T-cell (primary cell): Measurements from ENCODE around the gene TSHR. TPM values are rescaled to one million over a fixed set of nuclear protein-coding genes. Genes with fewer than 3 reads are reported as not detected.

Experiments
- ATAC-seq, 4 experiments: fragments of 200-7000 bp in 3 of 4; fragments of 150-1000 bp in 1 of 4; cut with Tn5 transposase; replicated peaks in 1 of 4; 1 replicate in 3 of 4; 2 replicates in 1 of 4; pipeline ENCODE4 v1.10.0; 2021; ENCODE audit warnings: moderate library complexity in 3 of 4, mild to moderate bottlenecking in 2 of 4, moderate number of reproducible peaks in 1 of 4
- CTCF ChIA-PET, 2 donors: fragments of 300-600 bp; sonication (Branson Sonifier 250); formaldehyde crosslinking; loops; one replicate each; lab custom pipeline; 2022; ENCODE audit warnings: antibody characterized with exemption in 2 of 2; lab: Charles Lee
- POLR2A ChIA-PET, 2 donors: fragments of 300-600 bp; sonication (Branson Sonifier 250); formaldehyde crosslinking; loops; one replicate each; lab custom pipeline; 2022; ENCODE audit warnings: antibody characterized with exemption in 2 of 2; lab: Charles Lee
- DNase-seq, 35 experiments: peaks; one replicate each; pipeline versions ENCODE4 v3.0.0 to v3.0.0-alpha.2; 2013 to 2023
- H3K27ac ChIP-seq: one replicate; pipeline ENCODE4 v1.5.1; 2013; ENCODE audit warnings: low read length
- H3K27me3 ChIP-seq, 2 experiments: replicated peaks in 1 of 2; 1 replicate in 1 of 2; 2 replicates in 1 of 2; pipeline versions ENCODE4 v1.6.1 to v1.7.0; 2013; ENCODE audit warnings: low read length in 1 of 2, mixed read lengths in 1 of 2; ENCODE audit not compliant: control insufficient read depth in 2 of 2, insufficient read depth in 2 of 2; ENCODE audit errors: extremely low read depth in 1 of 2
- H3K36me3 ChIP-seq, 2 donors: 1 replicate in 1 of 2; 2 replicates in 1 of 2; pipeline versions ENCODE4 v1.6.1 to v1.7.0; 2013; ENCODE audit warnings: low read length in 1 of 2; ENCODE audit not compliant: control insufficient read depth in 2 of 2, insufficient read depth in 1 of 2; ENCODE audit errors: extremely low read depth in 1 of 2
- H3K4me1 ChIP-seq, 2 experiments: 1 replicate in 1 of 2; 2 replicates in 1 of 2; pipeline versions ENCODE4 v1.6.1 to v1.7.0; 2013; ENCODE audit warnings: low read length in 2 of 2, mixed read lengths in 1 of 2; ENCODE audit not compliant: insufficient read depth in 2 of 2, control insufficient read depth in 1 of 2; ENCODE audit errors: extremely low read depth in 1 of 2
- H3K4me3 ChIP-seq, 2 donors: 1 replicate in 1 of 2; 2 replicates in 1 of 2; pipeline versions ENCODE4 v1.5.1 to v1.7.0; 2013; ENCODE audit warnings: mild to moderate bottlenecking in 2 of 2, low read length in 1 of 2, moderate library complexity in 1 of 2; ENCODE audit not compliant: control insufficient read depth in 1 of 2; ENCODE audit errors: extremely low read depth in 1 of 2
- H3K9me3 ChIP-seq: 2 replicates; pipeline ENCODE4 v1.7.0; 2013
- H3K27ac Mint-ChIP-seq, 2 donors: one replicate each; pipeline ENCODE4 v1.8.0; 2020 to 2021; ENCODE audit warnings: mild to moderate bottlenecking in 2 of 2, mixed read lengths in 2 of 2
- H3K27me3 Mint-ChIP-seq, 2 donors: one replicate each; pipeline ENCODE4 v1.8.0; 2021 to 2022; ENCODE audit warnings: mixed read lengths in 2 of 2
- H3K36me3 Mint-ChIP-seq: one replicate; pipeline ENCODE4 v1.8.0; 2021; ENCODE audit warnings: mixed read lengths
- H3K4me1 Mint-ChIP-seq, 3 donors: one replicate each; pipeline ENCODE4 v1.8.0; 2020 to 2022; ENCODE audit warnings: mixed read lengths in 3 of 3, mild to moderate bottlenecking in 1 of 3
- H3K4me3 Mint-ChIP-seq, 3 donors: one replicate each; pipeline ENCODE4 v1.8.0; 2020 to 2022; ENCODE audit warnings: mild to moderate bottlenecking in 3 of 3, mixed read lengths in 3 of 3, moderate library complexity in 3 of 3
- H3K9me3 Mint-ChIP-seq, 3 donors: one replicate each; pipeline ENCODE4 v1.8.0; 2020 to 2022; ENCODE audit warnings: mixed read lengths in 3 of 3
- WGBS: methylation state at CpG from one replicate; pipeline ENCODE4 v1.1.5; 2013; ENCODE audit warnings: missing lambda C conversion rate; ENCODE audit not compliant: insufficient coverage; 5-methylcytosine and 5-hydroxymethylcytosine counted together
- total RNA-seq, 35 experiments: library from RNA in 6 of 35; stranded (reverse) in 6 of 35; fragments of 120-200 nt in 1 of 35; gene quantifications; one replicate each; pipeline versions ENCODE4 v1.2.1 to v1.2.4 and lab custom pipeline; 2013 to 2026

The TSHR gene
- total RNA-seq, 5 donors from 2014 or later (not counting 1 experiment from before 2014, with no cell fraction given) = 0.25 to 1.7 (median 0.86) TPM

- peaks cover 0 to 12% (median 10%) of the 10 kb centered on the region in 3 donors for H3K9me3 Mint-ChIP-seq
- Histone ChIP-seq H3K27ac (no peak overlapping the region), H3K27me3 (no peaks in the 10 kb centered on the region), H3K9me3 (peaks cover 4% of the 10 kb centered on the region), H3K36me3 (peaks cover 0 to 6% of the 10 kb centered on the region in 2 donors), H3K4me1 (no peaks in the 10 kb centered on the region), H3K4me3 (no peak overlapping the region)
- H3K4me3 Mint-ChIP-seq = no peak overlapping the region
- ChIA-PET POLR2A (no interaction called here), CTCF (no interaction called here)
- WGBS = no CpG with 5 or more reads among the region's 2 CpGs
- ATAC-seq = no peak
- no peaks in the 10 kb centered on the region for H3K27me3 Mint-ChIP-seq
- no peaks in the 10 kb centered on the region for H3K4me1 Mint-ChIP-seq
- no peaks in the 10 kb centered on the region for H3K36me3 Mint-ChIP-seq
- no peak for DNase-seq
- H3K27ac Mint-ChIP-seq = no peak overlapping the region
These were observed 112.9 kb downstream of the TSHR start for GRCh38 chr14:81068176-81068782.

GRCh38 chr14:81070511-81070910 lies 115.1 kb downstream of the TSHR start:
- peaks cover 4% of the 10 kb centered on the region for H3K9me3 ChIP-seq
- ATAC-seq = no peak
- CTCF ChIA-PET = interaction anchor here in 1 of 2 donors (0.6 kb wide), 1 partner anchor 9 kb away, joined by 4 read pairs; no protein-coding TSS in a partner anchor
- H3K36me3 Mint-ChIP-seq = no peaks in the 10 kb centered on the region
- no peaks in the 10 kb centered on the region for H3K4me1 Mint-ChIP-seq
- peaks cover 0 to 6% of the 10 kb centered on the region in 2 donors for H3K36me3 ChIP-seq
- no peak overlapping the region for H3K27ac ChIP-seq
- POLR2A ChIA-PET = no interaction called here
- no peak overlapping the region for H3K4me3 Mint-ChIP-seq
- WGBS = no CpG with 5 or more reads among the region's 2 CpGs
- DNase-seq = no peak
- H3K27me3 ChIP-seq = no peaks in the 10 kb centered on the region
- no peaks in the 10 kb centered on the region for H3K27me3 Mint-ChIP-seq
- peaks cover 0 to 12% (median 10%) of the 10 kb centered on the region in 3 donors for H3K9me3 Mint-ChIP-seq
- H3K4me1 ChIP-seq = no peaks in the 10 kb centered on the region
- no peak overlapping the region for H3K27ac Mint-ChIP-seq
- no peak overlapping the region for H3K4me3 ChIP-seq

GRCh38 chr14:81085596-81085995 lies 130.2 kb downstream of the TSHR start:
- WGBS = 92% methylated on average over 3 of the region's 3 CpGs
- Mint-ChIP-seq H3K4me3 (no peak overlapping the region), H3K27ac (no peak overlapping the region), H3K9me3 (no peaks in the 10 kb centered on the region), H3K4me1 (no peaks in the 10 kb centered on the region), H3K36me3 (no peaks in the 10 kb centered on the region), H3K27me3 (no peaks in the 10 kb centered on the region)
- ATAC-seq (no peak), DNase-seq (no peak)
- ChIA-PET POLR2A (no interaction called here), CTCF (no interaction called here)
- Histone ChIP-seq H3K4me1 (no peaks in the 10 kb centered on the region), H3K27me3 (peaks cover 0 to 2% of the 10 kb centered on the region in 2 experiments), H3K9me3 (no peaks in the 10 kb centered on the region), H3K27ac (no peak overlapping the region), H3K4me3 (no peak overlapping the region), H3K36me3 (no peaks in the 10 kb centered on the region)

DNA sequence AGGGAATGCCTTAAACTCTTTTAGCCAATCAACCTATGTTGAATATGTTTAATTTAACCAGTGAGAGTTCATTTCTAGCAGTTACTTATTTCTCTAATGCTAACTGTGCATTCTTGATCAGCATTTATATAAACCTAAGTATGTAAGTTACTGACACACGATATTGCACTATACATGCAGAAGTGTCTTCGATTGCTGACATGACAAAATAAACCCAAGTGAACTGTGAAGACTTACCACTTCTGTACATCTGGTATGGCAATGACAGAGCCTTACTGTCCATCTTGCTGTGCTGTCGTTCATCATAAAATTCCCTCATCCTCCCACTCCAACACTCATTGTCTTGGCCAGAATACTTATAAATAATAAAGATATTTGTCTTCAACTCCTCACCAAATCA lies 131.8 kb downstream of the TSHR start:
- H3K36me3 ChIP-seq = no peaks in the 10 kb centered on the region
- no peaks in the 10 kb centered on the region for H3K9me3 ChIP-seq
- ATAC-seq (no peak), DNase-seq (no peak)
- WGBS = 100% methylated on average over 1 of the region's 3 CpGs
- no peak overlapping the region for H3K27ac ChIP-seq
- Mint-ChIP-seq H3K4me1 (no peaks in the 10 kb centered on the region), H3K36me3 (no peaks in the 10 kb centered on the region), H3K27ac (no peak overlapping the region), H3K27me3 (no peaks in the 10 kb centered on the region), H3K9me3 (no peaks in the 10 kb centered on the region), H3K4me3 (no peak overlapping the region)
- POLR2A ChIA-PET = no interaction called here
- no peak overlapping the region for H3K4me3 ChIP-seq
- no peaks in the 10 kb centered on the region for H3K4me1 ChIP-seq
- H3K27me3 ChIP-seq = peaks cover 0 to 2% of the 10 kb centered on the region in 2 experiments
- CTCF ChIA-PET = no interaction called here

DNA sequence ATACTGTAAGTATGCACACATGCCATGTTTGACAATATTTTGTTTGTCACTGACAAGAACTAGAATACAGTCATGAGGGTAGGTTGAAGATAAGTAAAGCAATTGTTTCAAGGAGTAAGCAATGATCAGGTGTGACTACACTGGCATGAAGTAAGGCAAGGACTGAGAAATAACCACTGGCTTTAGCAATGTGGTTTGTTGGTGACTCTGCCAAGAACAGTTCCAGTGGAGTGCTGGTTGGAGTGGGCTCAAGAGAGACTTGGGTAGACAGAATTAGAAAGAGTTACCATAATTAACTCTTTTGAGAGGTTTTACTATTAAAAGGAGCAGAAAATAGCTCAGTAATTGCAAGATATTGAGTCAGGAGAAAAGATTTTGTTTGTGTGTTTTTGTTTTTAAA lies 135.7 kb downstream of the TSHR start:
- H3K27ac Mint-ChIP-seq = no peak overlapping the region
- H3K9me3 Mint-ChIP-seq = no peaks in the 10 kb centered on the region
- CTCF ChIA-PET = no interaction called here

DNA sequence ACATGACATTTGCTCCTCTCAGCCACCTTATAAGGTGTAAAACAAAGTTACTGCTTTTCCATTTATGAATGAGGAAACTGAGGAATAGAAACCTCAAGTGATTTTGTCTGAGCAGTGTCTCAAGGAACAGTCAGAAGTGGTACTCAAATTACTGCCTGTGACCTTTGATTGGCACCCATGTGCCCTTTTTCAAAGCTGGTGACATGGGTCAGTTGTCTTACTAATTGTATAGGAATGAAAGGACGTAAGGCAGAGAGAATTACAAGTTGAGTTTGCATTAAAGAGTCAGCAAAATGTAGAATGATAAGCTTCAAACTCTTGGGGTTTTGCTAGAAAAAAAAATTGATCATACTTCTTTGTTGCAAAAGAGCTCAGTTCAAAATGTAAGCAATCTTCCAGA lies 136.2 kb downstream of the TSHR start:
- Mint-ChIP-seq H3K9me3 (no peaks in the 10 kb centered on the region), H3K4me3 (no peak overlapping the region), H3K27me3 (no peaks in the 10 kb centered on the region), H3K36me3 (no peaks in the 10 kb centered on the region), H3K4me1 (no peaks in the 10 kb centered on the region), H3K27ac (no peak overlapping the region)
- no CpG with 5 or more reads among the region's 1 CpG for WGBS
- ATAC-seq (no peak), DNase-seq (no peak)
- H3K9me3 ChIP-seq = no peaks in the 10 kb centered on the region
- no peak overlapping the region for H3K27ac ChIP-seq
- no peaks in the 10 kb centered on the region for H3K4me1 ChIP-seq
- no peaks in the 10 kb centered on the region for H3K27me3 ChIP-seq
- ChIA-PET CTCF (no interaction called here), POLR2A (interaction anchor here in 1 of 2 donors (0.6 kb wide), 1 partner anchor 910 kb away, joined by 3 read pairs; no protein-coding TSS in a partner anchor)
- H3K36me3 ChIP-seq = no peaks in the 10 kb centered on the region
- H3K4me3 ChIP-seq = no peak overlapping the region

More for the DNA sequence above, 135.7 kb downstream of the TSHR start:
- Mint-ChIP-seq H3K27me3 (no peaks in the 10 kb centered on the region), H3K4me3 (no peak overlapping the region), H3K4me1 (no peaks in the 10 kb centered on the region), H3K36me3 (no peaks in the 10 kb centered on the region)
- H3K9me3 ChIP-seq = no peaks in the 10 kb centered on the region
- H3K4me3 ChIP-seq = no peak overlapping the region
- DNase-seq (no peak), ATAC-seq (no peak)
- H3K27ac ChIP-seq = no peak overlapping the region
- POLR2A ChIA-PET = no interaction called here
- H3K4me1 ChIP-seq = no peaks in the 10 kb centered on the region
- no peaks in the 10 kb centered on the region for H3K27me3 ChIP-seq
- no peaks in the 10 kb centered on the region for H3K36me3 ChIP-seq
